SK-MEL-5 (cell line): ENCODE data around the gene NT5E. TPM values are rescaled to one million over a fixed set of nuclear protein-coding genes. Genes with fewer than 3 reads are reported as not detected.

Experiments used
- DNase-seq: peaks from one replicate; pipeline ENCODE4 v3.0.0-alpha.2; 2016; ENCODE audit warnings: low read depth, low spot score
- in situ Hi-C: cut with HindIII; loops from 2 replicates; pipeline ENCODE4 v1.10.0; 2016; ENCODE audit warnings: low sequenced_read_pairs, high pct_unique_total_duplicates, low pct_unique_long_range_greater_than_20kb
- total RNA-seq: library from RNA; depleted of rRNA; stranded (reverse); fragments of >200 nt; shearing (Covaris generic); gene quantifications from 2 replicates; pipeline ENCODE4 v1.2.3, GENCODE V29; 2014

NT5E gene
- total RNA-seq, 1 experiment from 2014 or later, result 15.2 TPM

DNA sequence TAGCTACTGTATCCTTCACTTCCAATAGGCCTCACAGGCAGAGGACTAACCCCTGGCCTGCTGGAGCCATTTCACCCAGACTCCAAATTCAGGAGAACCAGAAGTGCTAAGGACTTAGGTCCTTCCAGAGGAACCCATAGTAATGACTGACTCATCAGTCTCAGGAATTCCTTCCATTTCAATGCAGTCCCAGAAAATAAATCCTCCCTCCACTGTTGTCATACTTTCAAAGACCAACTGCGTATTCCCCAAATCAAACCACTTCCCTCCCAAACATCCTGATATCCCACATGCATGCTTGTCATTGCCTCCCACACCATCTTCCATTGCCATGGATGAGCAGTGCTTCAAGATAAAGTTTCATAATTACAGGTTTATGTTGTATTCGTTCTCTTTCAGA is 31.8 kb upstream of the NT5E start:
- DNase-seq, result no peak
- in situ Hi-C loops, result no loop called here

- in situ Hi-C loops, result no loop called here
- DNase-seq, result no peak
These were observed 30.7 kb upstream of the NT5E start for GRCh38 chr6:85419046-85419759.

DNA sequence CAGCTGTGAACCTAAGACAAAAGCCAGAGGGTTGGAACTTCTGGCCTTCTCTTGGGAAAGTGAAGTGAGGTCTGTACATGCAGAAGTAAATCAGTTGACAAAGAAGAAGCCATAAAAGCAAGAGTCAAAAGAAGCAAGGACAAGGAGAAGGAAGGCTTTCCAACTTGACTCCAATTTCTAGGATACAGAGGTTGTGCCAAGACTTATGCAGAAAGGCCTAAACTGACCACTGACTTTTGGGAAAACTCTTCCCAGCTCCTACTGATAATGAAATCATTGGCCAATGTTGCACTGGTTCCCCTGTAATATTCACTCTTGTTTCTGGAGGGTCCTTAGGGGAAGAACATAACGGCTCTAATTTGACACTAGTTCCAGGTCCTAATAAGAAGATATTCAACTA is 29.3 kb upstream of the NT5E start:
- in situ Hi-C loops, result no loop called here
- no peak for DNase-seq

DNA sequence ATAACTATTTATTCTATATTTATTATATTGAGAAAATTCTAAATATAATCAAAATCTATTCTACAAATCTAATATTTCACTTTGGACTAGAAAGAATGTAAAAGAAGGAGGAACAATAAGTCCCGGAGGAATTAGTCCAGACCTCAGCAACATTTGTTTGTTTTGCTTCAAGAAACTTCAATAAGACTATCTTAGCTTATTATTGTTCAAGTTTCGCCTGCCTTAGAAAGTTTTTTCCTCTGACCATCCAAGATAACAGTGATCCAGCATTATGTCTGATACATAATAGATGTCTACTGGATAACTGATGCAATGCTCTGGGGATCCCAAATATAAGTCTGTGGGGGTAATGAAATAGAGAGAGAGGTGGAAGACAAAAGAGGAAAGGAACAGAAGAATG is 28.7 kb upstream of the NT5E start:
- no peak for DNase-seq
- in situ Hi-C loops, result no loop called here

- in situ Hi-C loops, result no loop called here
- no peak for DNase-seq
These were observed 27.9 kb upstream of the NT5E start for GRCh38 chr6:85421972-85422371.

DNA sequence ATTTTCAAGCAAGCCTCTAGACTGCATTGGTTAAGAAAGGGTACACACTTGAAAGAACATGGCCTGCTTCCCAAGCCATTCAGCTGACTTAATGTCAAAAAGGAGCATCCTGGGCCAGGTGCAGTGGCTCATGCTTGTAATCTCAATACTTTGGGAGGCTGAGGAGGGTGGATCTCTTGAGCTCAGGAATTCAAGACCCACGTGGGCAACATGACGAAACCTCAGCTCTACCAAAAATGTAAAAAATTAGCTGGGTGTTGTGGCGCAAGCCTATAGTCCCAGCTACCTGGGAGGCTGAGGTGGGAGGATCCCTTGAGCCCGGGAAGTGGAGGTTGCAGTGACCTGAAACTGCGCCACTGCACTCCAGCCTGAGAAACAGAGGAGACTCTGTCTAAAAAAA is 26.9 kb upstream of the NT5E start:
- in situ Hi-C loops, result no loop called here
- no peak for DNase-seq

DNA sequence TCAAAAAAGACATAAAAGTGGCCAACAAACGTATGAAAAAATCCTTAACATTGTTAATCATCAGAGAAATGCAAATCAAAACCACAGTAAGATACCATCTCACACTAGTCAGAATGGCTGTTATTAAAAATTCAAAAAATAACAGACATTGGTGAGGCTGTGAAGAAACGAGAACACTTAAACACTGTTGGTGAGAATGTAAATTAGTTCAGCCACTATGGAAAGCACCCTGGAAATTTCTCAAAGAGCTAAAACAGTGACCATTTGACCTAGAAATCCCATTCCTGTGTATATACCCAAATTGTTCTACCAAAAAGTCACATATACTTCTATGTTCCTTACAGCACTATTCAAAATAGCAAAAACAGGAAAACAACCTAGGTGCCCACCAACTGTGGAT is 24.9 kb upstream of the NT5E start:
- in situ Hi-C loops, result no loop called here

GRCh38 chr6:85425997-85426396 is 23.9 kb upstream of the NT5E start:
- in situ Hi-C loops, result no loop called here
- DNase-seq, result no peak

More for the DNA sequence above, 24.9 kb upstream of the NT5E start:
- DNase-seq, result no peak

GRCh38 chr6:85428486-85428885 is 21.4 kb upstream of the NT5E start:
- DNase-seq, result no peak
- in situ Hi-C loops, result no loop called here

- in situ Hi-C loops, result no loop called here
- no peak for DNase-seq
These were observed 20.5 kb upstream of the NT5E start for GRCh38 chr6:85429346-85429745.

DNA sequence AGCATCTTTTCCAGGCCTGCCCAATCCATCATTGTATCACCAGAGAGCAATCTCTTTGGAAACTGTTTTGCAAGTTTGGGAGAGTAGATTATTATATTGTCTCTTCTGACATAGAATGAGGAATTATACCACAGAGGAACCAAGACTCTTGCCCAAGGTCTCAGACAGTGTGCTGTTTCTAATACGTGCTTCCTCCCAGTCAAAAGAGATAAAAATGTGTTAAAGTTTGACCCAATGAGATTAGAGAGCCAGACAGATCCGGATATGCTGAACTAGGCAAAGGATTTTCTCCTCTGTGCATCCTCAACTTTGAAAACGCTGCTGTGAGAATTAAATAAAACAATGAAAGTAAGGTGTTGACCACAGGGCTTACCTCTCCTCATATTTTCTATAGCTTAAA is 18.6 kb upstream of the NT5E start:
- DNase-seq, result no peak
- in situ Hi-C loops, result no loop called here

DNA sequence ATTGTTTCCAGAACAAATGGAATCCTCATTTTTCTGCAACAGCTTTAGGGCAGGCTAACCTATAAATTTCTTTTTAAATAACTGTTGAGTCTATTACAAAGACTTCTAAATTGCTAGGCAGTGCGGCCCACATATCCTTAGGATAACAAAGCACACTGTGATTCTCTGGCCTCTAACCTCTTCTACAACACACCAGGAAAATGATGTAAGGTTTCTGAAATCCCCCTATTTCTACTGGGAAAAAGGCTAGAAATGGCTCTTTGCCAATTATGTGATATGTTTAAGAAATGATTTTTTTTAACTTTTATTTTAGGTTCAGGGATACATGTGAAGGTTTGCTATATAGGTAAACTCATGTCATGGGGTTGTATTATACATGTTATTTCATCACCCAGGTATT is 17.3 kb upstream of the NT5E start:
- DNase-seq, result no peak
- in situ Hi-C loops, result no loop called here

DNA sequence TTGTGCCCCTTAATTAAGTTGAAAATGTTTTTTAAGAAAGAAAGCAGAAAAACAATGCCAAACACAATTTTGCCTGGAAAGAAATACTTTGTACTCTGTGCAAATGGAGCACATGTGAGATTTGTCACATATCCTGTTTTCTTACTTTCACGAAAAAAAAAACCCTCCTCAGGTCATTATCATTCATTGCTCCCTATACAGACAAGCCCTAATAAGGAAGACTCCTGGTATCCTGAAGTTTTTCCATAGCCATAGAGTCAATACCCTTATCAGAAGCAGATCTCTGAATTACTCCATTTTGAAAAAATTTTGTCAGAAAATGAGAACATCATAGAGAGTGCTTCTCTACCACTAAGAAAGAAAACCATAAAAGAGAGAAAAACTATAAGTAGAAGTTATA is 14.0 kb upstream of the NT5E start:
- in situ Hi-C loops, result no loop called here
- no peak for DNase-seq

GRCh38 chr6:85436411-85436810 is 13.5 kb upstream of the NT5E start:
- in situ Hi-C loops, result no loop called here
- DNase-seq, result no peak

DNA sequence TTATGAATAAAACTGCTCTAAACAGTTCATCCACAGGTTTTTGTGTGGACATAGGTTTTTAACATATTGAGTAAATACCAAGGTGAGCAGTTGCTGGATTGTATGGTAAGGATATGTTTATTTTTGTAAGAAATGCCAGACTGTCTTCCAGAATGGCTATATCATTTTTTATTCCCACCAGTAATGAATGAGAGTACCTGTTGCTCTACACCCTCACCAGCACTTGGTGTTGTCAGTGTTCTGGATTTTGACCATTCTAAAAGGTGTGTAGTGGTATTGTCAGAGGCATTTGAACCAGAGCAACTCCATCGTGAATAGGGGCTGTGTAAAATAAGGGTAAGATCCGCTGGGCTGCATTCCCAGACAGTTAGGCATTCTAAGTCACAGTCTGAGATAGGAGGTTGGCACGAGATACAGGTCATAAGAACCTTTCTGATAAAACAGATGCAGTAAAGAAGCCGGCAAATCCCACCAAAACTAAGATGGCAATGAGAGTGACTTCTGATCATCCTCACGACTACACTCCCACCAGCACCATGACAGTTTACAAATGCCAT is 12.9 kb upstream of the NT5E start:
- in situ Hi-C loops, result no loop called here
- DNase-seq, result no peak

DNA sequence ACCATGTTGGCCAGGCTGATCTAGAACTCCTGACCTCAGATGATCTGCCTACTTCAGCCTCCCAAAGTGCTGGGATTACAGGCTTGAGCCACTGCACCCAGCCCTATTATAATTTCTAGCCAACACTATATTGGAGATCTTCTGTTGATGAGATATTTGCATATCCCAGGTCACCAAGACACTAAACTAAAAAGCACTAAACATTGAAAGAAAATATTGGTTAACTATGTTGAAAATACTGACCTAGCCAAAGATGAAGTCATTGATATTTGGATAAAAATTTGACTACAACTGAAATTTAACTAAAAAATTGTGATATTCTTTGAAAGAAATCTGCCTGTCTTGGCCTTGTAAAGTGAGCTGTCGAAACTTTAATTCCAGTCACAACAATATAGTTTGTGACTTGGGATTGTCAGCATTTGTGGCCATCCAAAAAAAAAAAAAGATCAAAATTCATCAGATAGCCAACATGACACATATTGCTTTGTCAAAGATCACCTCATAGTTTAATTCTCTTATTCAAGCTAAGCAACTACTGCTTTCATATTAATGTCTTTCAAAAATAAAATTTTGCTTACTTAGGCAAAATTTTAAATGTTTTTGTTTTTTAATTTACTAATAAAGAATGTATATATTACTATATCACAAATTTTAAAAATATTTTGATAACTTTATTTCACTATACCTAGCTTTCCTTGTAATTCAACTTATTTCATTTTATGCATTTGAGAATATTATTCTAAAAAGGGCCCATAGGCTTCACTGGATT is 6.3 kb upstream of the NT5E start:
- in situ Hi-C loops, result no loop called here
- DNase-seq, result no peak

- in situ Hi-C loops, result no loop called here
These were observed 480 bp upstream of the NT5E start for GRCh38 chr6:85449388-85449817.

DNA sequence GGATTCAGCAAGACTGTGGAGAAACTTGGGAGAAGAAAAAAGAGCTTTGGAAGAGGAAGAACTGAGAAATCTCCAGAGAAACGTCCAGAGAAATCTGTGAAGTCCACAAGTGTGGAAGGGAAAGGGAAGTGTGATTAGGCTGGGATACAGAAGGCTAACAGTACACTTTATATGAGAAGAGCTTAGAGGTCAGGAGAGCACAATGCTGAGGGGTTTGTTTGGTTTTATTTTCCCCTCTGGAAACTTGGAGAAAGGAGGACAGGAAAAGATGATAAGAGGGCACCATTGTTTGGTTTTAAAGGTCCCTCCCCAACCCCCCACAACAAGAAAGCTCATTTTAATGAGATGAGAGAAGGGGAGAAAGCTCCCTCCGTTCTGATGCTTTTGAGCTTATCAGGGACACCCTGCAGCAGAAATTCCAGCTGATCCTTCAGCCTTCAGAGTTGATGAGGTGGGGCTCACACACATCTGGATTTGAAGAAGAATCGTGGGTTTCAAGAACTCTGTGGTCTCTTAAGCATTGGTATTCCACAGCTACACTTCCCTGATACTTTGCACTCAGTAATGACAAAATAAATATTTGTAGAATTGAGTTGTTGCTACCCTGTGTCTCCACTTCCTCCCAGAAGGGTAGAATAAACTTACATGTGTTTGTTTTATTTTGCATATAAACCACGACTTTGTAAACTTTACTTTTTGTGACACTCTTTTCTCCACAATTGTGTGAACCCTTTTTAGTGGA is 1.9 kb downstream of the NT5E start:
- DNase-seq, result peak; percentile 3
- in situ Hi-C loops, result no loop called here

More at GRCh38 chr6:85449388-85449817, 480 bp upstream of the NT5E start:
- DNase-seq, result peak; percentile 13
